NCI-H128 (cell line): ENCODE measurements around the gene MOB3B.

Source experiments
- DNase-seq: peaks from one replicate; lab custom pipeline; 2025; ENCODE audit not compliant: unreplicated experiment; lab: John Stamatoyannopoulos, UW

Gene MOB3B

GRCh38 chr9:27394154-27394825 lies 135.3 kb downstream of the MOB3B start:
- DNase-seq: no peak

DNA sequence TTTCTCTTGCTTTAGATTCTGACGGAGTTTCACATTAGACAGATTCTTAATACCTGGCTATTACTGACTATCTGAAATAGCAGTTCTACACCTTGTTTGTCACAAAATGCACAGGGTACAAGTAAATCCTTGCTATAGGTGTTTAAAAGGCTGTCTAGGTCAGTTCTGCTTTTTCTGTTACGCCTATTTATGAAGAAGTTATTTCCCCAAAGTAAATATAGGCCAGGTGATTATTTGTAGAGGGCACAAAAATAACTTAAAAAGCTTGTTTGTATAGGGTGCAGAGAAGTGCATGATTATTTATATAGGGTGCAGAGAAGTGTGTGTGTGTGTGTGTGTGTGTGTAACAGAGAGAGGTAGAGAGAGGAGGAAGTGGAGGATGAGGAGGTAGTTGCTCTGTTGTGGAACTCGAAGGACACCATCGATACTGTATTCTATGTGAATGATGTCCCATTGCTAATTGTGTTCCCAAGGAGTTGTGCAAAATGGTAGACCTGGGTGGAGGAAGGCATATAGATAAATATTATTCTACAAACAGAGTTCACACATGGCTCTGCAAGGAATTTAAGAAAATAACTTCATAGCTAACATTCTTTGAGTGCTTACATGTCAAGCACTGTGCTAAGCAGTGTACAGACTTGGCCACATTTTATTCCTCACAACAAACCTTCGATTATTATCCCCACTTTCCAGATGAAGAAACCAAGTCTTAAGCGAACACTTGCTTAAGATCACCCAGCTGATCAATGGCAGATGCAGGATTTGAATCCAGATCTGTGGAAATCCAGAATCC lies 136.4 kb downstream of the MOB3B start:
- DNase-seq: no peak

DNA sequence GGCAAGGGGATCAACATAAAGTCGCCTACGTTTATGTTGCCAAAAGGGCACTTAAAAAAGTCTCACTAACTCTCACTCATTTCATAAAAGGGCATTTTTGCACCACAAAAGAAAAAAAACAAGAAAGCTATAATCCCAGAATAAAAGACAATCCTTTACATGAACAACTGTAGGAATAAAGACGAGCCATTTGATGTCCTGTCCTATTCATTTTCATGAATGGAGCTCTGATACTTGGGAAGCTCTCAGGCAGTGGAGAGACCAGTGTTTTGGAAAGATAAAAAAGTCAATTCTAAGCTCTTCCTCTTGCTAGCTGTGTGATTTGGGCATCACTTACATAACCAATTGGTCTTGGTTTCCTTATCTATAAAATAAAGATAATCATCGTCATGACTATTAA lies 137.2 kb downstream of the MOB3B start:
- no peak for DNase-seq

DNA sequence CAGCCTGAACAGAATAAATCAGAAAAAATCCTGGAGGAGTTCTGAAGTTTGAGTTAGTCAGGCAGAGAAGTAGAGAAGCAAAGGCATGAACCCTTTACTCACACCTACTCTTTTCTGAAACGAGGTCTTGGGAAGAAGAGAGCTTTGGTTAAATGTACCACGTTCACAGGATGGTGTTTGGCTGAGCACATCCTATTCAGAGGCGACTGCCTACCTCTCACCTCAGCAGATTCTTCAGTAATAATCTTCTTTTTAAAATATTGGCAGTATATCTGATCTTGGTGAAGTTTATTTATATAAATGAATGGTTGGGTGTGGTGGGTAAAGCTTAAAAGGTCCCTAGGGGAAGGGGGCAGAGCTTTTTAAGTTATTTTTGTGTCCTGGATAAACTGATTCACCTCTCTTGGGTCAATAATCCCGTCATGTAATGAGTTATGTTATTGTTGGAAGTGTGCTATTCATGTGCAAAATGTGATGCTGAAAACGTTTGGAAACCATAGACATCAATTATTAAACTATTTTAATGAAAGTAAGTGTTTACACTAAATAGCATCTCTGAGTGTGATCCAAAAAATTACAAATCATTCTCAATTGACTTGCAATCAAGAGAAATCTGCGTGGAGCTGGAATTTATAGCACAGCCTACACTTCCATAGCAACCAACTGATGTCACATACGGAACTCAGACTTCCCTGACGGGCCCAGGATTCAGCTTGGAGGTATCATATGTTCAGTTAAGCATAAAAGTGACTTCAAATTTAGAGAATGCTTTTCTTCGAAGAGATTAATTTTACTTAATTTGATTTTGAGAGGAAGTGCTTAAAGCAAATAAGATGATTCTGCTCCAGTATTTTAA lies 138.3 kb downstream of the MOB3B start:
- no peak for DNase-seq

- no peak for DNase-seq
Measured at GRCh38 chr9:27388150-27388549, 141.5 kb downstream of the MOB3B start.

DNA sequence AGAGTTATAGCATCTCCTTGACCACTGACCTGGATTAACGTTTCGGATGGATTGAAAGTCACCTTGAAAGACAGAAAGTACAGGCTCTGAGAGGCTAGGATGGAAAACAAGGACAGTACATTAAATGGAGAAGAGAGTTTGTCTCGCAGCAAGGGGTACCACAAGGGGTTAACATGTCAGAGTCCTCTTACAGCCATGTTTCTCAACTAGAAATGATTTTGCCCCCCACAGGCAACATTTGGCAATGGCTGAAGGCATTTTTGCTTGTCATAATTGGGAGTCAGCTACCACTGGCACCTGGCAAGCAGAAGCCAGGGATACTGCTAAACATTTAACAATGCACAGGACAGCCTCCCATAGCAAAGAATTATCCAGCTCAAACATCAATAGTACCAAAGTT lies 141.9 kb downstream of the MOB3B start:
- DNase-seq: no peak

- DNase-seq: no peak
Measured at GRCh38 chr9:27386571-27387091, 143.0 kb downstream of the MOB3B start.

GRCh38 chr9:27385606-27386322 lies 143.8 kb downstream of the MOB3B start:
- peak; percentile 30 for DNase-seq

DNA sequence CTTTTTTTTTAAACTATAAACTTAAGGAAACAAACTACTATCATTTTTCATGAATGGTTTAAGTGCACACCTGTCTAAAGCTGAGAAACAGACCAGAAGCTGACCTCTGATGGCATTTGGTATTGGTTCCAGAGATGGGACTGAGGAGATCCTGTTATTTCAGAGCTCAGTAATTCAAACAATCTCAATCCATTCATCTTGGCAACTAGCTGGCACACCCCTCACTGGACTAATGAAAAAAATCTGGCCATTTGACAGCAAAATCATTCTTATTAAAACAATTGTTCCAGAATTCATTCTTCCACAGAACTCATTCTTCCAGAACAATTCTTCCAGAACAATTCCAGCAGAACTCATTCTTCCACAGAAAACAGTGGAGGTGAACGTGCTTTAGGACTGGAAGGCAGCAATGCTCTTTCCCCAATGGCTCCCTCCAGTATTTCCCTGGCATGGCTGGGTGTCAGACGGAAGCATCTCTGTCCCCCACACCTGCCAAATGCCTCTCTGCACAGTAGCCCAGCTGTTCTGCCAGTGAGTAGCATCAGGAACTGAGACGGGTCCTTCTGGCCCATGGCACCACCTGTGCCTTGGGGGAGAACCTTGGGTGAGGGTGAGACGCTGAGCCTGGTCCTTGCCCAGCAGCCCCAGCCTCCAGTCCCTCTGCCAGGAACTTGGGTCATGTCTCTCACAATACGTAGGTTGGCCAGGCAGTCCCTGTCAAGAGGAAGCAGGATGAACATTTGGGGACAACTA lies 145.2 kb downstream of the MOB3B start:
- no peak for DNase-seq

DNA sequence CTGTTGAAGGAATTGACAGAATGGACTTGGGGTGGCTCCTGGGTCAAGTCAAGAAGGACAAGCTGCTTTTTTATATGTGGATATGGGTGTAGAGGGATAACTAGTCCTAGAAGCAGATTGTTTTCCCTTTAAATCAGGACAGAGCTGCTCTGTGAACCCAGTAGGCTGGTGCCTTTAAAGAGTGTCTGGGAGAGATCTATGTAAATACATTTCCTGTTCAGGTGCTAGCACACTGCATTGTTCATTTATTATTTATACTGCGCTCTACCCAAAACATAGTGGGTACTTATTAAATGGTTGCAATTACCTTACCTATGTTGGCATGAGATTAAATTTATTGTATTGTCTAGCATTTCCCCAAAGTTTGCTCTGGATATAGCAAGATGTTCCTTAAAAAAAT lies 146.1 kb downstream of the MOB3B start:
- DNase-seq: no peak

- DNase-seq: no peak
Measured at GRCh38 chr9:27382975-27383374, 146.6 kb downstream of the MOB3B start.

- DNase-seq: no peak
Measured at GRCh38 chr9:27382308-27382707, 147.3 kb downstream of the MOB3B start.

GRCh38 chr9:27379311-27380251 lies 150.0 kb downstream of the MOB3B start:
- DNase-seq: no peak

DNA sequence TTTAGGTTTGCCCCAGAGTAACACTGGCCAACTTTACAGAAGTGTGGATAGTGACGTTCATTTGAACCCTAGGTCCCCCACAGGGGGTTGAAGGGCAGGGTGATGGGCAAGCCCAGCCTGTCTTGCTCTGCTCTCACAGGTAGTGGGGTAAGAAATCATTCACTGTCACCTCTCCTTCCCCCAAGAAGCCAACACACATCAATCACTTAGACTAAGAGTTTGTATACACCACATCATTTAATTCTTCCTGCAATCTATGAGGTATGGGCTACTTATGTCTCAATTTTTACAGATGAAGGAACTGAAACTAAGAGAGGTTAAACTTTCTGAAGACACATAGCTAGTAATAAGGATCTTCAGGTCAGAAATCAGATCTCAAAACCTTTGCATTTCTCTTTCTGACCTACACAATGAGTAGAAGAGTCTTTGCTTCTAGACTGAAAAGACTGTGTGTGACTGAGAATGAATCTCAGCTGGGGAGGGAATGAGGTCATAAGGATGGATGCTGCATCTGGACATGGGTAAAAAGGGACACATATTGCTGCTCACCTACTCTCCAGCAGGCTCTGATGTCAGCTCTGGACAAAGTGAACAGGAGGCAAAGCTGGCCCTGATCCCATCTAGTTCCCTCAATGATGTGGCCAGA lies 151.7 kb downstream of the MOB3B start:
- DNase-seq: no peak

- DNase-seq: no peak
Measured at GRCh38 chr9:27377147-27377807, 152.3 kb downstream of the MOB3B start.

DNA sequence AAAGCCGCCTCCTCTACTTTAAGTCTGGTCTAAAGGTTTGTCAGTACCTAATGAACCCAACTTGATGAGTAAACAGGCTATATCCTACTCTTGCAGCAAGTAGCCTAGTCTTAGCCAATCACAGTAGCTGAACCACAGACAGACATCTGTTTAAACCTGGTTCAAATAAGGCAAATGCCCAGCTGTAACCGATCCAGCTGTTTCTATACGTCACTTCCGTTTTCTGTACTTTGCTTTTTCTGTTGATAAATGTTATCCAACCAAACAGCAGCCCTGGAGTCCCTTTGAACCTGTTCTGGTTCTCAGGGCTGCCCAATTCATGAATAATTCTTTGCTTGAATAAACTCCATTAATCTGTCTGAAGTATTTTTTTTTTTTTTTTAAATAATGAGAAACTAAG lies 155.8 kb downstream of the MOB3B start:
- no peak for DNase-seq

DNA sequence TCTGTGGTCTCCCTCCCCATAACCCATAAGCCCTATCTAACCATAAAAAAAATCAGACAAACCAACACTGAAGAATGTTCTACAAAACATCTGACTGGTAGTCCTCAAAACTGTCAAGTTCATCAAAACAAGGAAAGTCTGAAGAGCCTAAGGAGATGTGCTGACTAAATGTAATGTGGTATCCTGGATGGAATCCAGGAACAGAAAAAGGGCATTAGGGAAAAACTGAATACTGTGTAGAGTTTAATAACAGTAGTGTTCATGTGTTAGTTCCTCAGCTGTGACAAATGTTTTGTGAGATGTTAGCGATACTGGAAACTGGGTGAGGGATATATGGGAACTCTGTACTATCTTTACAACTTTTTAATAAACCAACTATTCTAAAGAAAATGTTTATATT lies 157.0 kb downstream of the MOB3B start:
- no peak for DNase-seq

DNA sequence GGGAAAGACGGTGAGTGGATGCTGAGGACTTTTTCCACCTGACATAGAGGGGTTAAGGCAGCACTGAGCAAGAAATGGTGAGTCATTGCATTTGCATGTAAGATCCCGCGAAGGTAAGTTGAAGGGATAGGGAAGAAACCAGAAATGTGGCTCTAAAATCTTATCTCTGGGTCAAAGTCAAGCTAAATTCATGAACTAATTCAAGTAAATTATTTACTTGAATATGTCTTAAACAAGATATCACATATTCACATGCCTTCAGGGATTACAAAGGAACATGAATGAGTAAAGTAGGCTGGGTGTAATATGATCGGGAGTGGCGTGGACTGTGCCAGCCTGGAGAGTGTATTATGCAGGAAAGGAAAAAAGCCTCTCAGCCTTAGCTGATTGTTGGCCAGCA lies 158.2 kb downstream of the MOB3B start:
- DNase-seq: no peak
